Thyroid gland (tissue), 4 donors: ENCODE data around the gene EFCAB8.

Experiments used
- POLR2A ChIP-seq, 2 donors: fragments of 450-650 bp; IDR thresholded peaks; one replicate each; pipeline ENCODE4 v1.6.1; 2017; ENCODE audit warnings: antibody characterized with exemption in 2 of 2, mild to moderate bottlenecking in 2 of 2, moderate library complexity in 1 of 2
- TF ChIP-seq, protein P1 (sequence below), 6 experiments: fragments of 200-600 bp in 3 of 6; fragments of 450-650 bp in 3 of 6; sonication (generic) in 3 of 6; IDR thresholded peaks; one replicate each; pipeline ENCODE4 v1.5.1; 2016 to 2019; ENCODE audit warnings: antibody characterized with exemption in 6 of 6, mild to moderate bottlenecking in 2 of 6, inconsistent platforms in 1 of 6, moderate library complexity in 1 of 6

DNA sequence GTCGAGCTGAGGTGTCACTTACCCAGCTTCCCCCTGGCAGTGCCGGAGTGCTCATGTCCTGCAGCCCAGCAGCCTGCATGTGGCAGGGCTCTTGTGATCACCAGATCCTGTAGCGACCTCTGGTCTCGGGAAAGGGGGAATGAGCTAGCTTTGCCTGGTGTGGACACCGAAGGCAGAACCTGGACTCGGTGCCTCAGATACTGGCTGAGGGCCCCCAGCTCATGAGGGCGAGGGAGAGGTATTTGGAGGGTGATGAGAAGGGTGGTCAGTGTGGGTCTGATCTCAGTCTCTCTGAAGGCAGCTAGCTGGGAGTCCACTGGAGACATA is 119.2 kb downstream of the EFCAB8 start:
- no peak for TF ChIP-seq POLR2A (IDR thresholded peaks at IDR 0.05)
- TF ChIP-seq, protein P1, sequence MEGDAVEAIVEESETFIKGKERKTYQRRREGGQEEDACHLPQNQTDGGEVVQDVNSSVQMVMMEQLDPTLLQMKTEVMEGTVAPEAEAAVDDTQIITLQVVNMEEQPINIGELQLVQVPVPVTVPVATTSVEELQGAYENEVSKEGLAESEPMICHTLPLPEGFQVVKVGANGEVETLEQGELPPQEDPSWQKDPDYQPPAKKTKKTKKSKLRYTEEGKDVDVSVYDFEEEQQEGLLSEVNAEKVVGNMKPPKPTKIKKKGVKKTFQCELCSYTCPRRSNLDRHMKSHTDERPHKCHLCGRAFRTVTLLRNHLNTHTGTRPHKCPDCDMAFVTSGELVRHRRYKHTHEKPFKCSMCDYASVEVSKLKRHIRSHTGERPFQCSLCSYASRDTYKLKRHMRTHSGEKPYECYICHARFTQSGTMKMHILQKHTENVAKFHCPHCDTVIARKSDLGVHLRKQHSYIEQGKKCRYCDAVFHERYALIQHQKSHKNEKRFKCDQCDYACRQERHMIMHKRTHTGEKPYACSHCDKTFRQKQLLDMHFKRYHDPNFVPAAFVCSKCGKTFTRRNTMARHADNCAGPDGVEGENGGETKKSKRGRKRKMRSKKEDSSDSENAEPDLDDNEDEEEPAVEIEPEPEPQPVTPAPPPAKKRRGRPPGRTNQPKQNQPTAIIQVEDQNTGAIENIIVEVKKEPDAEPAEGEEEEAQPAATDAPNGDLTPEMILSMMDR (IDR thresholded peaks at IDR 0.05) = no peak
